ENCODE measurements around the gene DCAF15.

DNA sequence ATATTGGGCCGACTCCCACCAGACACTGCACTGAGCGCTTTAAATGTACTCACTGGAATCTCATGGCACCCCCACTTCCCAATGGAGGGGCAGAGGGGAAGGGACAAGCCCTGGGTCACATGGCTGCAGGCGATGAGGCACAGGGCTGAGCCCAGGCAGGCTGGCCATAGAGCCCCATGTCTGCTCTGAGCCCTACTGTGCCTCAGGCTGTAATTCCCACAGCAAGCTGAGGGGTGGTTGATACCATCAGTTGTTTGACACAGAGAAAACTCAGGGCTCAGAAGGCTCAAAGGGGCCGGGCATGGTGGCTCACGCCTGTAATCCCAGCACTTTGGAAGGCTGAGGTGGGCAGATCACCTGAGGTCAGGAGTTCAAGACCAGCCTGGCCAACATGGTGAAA lies 28.7 kb downstream of the DCAF15 start:
- TF ChIP-seq, protein P1, sequence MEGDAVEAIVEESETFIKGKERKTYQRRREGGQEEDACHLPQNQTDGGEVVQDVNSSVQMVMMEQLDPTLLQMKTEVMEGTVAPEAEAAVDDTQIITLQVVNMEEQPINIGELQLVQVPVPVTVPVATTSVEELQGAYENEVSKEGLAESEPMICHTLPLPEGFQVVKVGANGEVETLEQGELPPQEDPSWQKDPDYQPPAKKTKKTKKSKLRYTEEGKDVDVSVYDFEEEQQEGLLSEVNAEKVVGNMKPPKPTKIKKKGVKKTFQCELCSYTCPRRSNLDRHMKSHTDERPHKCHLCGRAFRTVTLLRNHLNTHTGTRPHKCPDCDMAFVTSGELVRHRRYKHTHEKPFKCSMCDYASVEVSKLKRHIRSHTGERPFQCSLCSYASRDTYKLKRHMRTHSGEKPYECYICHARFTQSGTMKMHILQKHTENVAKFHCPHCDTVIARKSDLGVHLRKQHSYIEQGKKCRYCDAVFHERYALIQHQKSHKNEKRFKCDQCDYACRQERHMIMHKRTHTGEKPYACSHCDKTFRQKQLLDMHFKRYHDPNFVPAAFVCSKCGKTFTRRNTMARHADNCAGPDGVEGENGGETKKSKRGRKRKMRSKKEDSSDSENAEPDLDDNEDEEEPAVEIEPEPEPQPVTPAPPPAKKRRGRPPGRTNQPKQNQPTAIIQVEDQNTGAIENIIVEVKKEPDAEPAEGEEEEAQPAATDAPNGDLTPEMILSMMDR (conservative IDR thresholded peaks at IDR 0.05 in 1 of 2, IDR thresholded peaks at IDR 0.05 in 1 of 2; ENCODE audit: extremely low read depth in 1 of 2, insufficient read depth in 1 of 2, low read depth in 1 of 2, low read length in 2 of 2), result no peak
- no peak for TF ChIP-seq EZH2 (IDR thresholded peaks at IDR 0.05; ENCODE audit: borderline replicate concordance, low read length)

Measured in mammary epithelial cell (primary cell).